Bronchial epithelial cell (primary cell): Measurements from ENCODE around the gene GALNT5. TPM values are rescaled to one million over a fixed set of nuclear protein-coding genes. Genes with fewer than 3 reads are reported as not detected.
A peak's percentile ranks its signal among the peaks of the same experiment; 100 is the strongest.

Experiments used
- DNase-seq: peaks from one replicate; pipeline ENCODE4 v3.0.0-alpha.2; 2010; ENCODE audit warnings: low read depth
- FAIRE-seq: peaks from 2 replicates; lab custom pipeline; 2011; peaks lifted over from hg19 to GRCh38; lab: Jason Lieb, UNC
- H3K27me3 ChIP-seq: 2 replicates; pipeline ENCODE4 v1.5.1; 2011; ENCODE audit warnings: low read length; ENCODE audit not compliant: control insufficient read depth, insufficient read depth
- H3K36me3 ChIP-seq: 2 replicates; pipeline ENCODE4 v1.5.1; 2011; ENCODE audit warnings: low read length; ENCODE audit not compliant: control insufficient read depth, insufficient read depth
- H3K4me3 ChIP-seq: 2 replicates; pipeline ENCODE4 v1.5.1; 2011; ENCODE audit warnings: mild to moderate bottlenecking, low read depth, low read length, control low read depth
- CTCF ChIP-seq: IDR thresholded peaks from 2 replicates; pipeline ENCODE4 v1.5.1; 2011; ENCODE audit warnings: mild to moderate bottlenecking, moderate library complexity, low read length, control low read depth, inconsistent platforms; ENCODE audit not compliant: insufficient read depth, severe bottlenecking
- total RNA-seq: library from RNA; depleted of rRNA; stranded (reverse); fragments of >200 nt; gene quantifications from 2 replicates; pipeline ENCODE4 v1.2.1, GENCODE V29; 2014

Gene GALNT5
- total RNA-seq, 1 donor from 2014 or later = 26.1 TPM

DNA sequence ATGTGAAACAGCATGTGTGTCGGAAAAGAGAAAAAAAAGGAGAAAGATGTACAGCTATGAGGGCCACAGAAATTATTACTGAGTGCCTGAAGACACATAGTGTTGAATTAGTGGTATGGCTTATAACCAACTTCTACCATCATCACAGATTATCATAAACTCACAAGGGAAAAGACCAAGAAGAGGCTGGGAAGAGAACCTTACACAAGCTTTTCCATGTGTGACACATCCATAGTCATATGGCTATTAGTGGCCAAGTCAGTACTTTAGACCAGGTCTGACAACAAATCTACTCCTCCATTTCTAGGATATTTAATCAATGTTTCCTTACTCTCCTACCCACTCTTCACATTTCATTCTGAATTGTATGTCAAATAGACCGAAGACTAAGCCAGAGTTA lies 3.5 kb upstream of the GALNT5 start:
- no peak for FAIRE-seq

DNA sequence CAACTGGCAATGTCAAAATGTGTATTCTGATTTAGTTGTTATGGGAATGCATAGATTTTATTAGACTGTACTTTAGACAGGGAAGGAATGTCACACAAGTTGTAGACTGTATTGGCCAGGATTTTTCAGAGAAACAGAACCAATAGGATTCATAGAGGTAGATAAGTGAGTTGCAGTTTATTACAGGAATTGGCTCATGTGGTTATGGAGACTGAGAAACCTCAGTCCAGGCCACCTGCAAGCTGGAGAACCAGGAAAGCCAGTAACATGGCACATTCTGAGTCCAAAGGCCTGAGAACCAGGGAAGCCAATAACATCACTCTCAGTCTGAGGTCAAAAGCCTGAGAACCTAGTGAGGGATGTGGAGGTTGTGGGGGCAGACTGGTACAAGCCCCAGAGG lies 1.8 kb upstream of the GALNT5 start:
- Histone ChIP-seq H3K36me3 (no peaks in the 10 kb centered on the region), H3K27me3 (no peaks in the 10 kb centered on the region), H3K4me3 (no peak overlapping the region)
- FAIRE-seq = no peak
- no peak for DNase-seq
- TF ChIP-seq CTCF = no peak

More for the DNA sequence above, 3.5 kb upstream of the GALNT5 start:
- Histone ChIP-seq H3K4me3 (no peak overlapping the region), H3K36me3 (no peaks in the 10 kb centered on the region), H3K27me3 (no peaks in the 10 kb centered on the region)
- DNase-seq = peak; percentile 66
- TF ChIP-seq CTCF = no peak

DNA sequence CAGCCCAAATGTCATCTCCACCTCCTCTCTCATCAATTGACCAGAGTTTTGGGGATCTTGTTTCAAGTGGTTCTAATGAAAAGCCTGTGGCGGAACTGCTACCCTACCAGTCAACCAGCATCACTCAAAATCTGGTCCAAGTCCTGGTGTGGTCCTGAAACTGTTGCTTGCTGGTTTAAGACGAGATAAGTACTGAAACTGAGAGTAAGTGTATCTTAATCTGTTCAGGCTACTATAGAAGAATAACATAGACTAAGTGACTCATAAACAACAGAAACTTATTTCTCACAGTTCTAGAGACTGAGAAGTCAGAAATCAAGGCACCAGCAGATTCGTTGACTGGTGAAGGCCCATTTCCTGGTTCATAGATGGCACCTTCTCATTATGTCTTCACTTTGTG lies 879 bp upstream of the GALNT5 start:
- H3K36me3 ChIP-seq = no peaks in the 10 kb centered on the region
- no peak for FAIRE-seq
- no peak for TF ChIP-seq CTCF
- H3K27me3 ChIP-seq = no peaks in the 10 kb centered on the region
- DNase-seq = peak; percentile 75
- H3K4me3 ChIP-seq = no peak overlapping the region

DNA sequence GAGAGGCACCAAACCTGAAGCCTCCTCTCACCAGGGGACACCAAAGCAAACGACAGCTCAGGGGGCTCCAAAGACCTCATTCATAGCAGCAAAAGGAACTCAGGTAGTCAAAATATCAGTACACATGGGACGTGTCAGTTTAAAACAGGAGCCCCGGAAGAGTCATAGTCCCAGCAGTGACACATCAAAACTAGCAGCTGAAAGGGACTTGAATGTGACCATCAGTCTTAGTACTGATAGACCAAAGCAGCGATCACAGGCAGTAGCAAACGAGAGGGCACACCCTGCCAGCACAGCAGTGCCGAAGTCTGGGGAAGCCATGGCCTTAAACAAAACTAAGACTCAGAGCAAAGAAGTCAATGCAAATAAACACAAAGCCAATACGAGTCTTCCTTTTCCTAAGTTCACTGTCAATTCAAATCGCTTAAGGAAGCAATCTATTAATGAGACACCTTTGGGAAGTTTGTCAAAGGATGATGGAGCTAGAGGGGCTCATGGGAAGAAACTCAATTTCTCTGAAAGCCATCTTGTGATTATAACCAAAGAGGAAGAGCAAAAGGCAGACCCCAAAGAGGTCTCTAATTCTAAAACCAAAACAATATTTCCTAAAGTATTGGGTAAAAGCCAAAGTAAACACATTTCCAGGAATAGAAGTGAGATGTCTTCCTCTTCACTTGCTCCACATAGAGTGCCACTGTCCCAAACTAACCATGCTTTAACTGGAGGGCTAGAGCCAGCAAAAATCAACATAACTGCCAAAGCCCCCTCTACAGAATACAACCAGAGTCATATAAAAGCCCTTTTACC lies 1.2 kb downstream of the GALNT5 start:
- no peak for FAIRE-seq
- Histone ChIP-seq H3K36me3 (no peaks in the 10 kb centered on the region), H3K4me3 (peak overlapping the region; percentile 47), H3K27me3 (no peaks in the 10 kb centered on the region)
- DNase-seq = peak; percentile 47
- no peak for TF ChIP-seq CTCF

GRCh38 chr2:157259386-157259785 lies 1.9 kb downstream of the GALNT5 start:
- peak overlapping the region; percentile 0 for H3K4me3 ChIP-seq
- no peak for TF ChIP-seq CTCF
- no peak for FAIRE-seq
- no peaks in the 10 kb centered on the region for H3K36me3 ChIP-seq
- no peak for DNase-seq
- H3K27me3 ChIP-seq = no peaks in the 10 kb centered on the region
